Neural cell (in vitro differentiated cells): ENCODE data around the gene IL24. TPM values are rescaled to one million over a fixed set of nuclear protein-coding genes. Genes with fewer than 3 reads are reported as not detected.

Experiments
- H2AFZ ChIP-seq: fragments of 200-600, 300-800 bp; sonication (generic), shearing (Covaris generic); 2 replicates; pipeline ENCODE4 v1.6.0; 2014; ENCODE audit warnings: low read depth, mild to moderate bottlenecking, antibody characterized with exemption, low read length, moderate library complexity
- H3F3A ChIP-seq: fragments of 200-600 bp; shearing (Covaris generic); 2 replicates; pipeline ENCODE4 v1.6.1; 2016; ENCODE audit warnings: mild to moderate bottlenecking, moderate library complexity, mixed read lengths, antibody characterized with exemption, low read length; ENCODE audit not compliant: insufficient read depth, poor library complexity, severe bottlenecking
- H3K27ac ChIP-seq: fragments of 200-600, 300-800 bp; sonication (generic), shearing (Covaris generic); 2 replicates; pipeline ENCODE4 v1.5.1; 2014; ENCODE audit warnings: mild to moderate bottlenecking, low read length, moderate library complexity
- H3K27me3 ChIP-seq: fragments of 300-800, 200-600 bp; sonication (generic), shearing (Covaris generic); 2 replicates; pipeline ENCODE4 v1.6.0; 2014; ENCODE audit warnings: mild to moderate bottlenecking, low read depth, low read length, moderate library complexity; ENCODE audit not compliant: insufficient read depth
- H3K36me3 ChIP-seq: fragments of 300-800, 200-600 bp; sonication (generic), shearing (Covaris generic); 2 replicates; pipeline ENCODE4 v1.5.1; 2014; ENCODE audit warnings: mild to moderate bottlenecking, antibody characterized with exemption, low read length, moderate library complexity; ENCODE audit not compliant: insufficient read depth
- H3K4me2 ChIP-seq: fragments of 300-800, 200-600 bp; sonication (generic), shearing (Covaris generic); 2 replicates; pipeline ENCODE4 v1.6.0; 2014; ENCODE audit warnings: mild to moderate bottlenecking, low read length
- H3K4me3 ChIP-seq: fragments of 300-800, 200-600 bp; sonication (generic), shearing (Covaris generic); 2 replicates; pipeline ENCODE4 v1.5.1; 2014; ENCODE audit warnings: mild to moderate bottlenecking, low read length, moderate library complexity
- H3K79me2 ChIP-seq: fragments of 200-600 bp; shearing (Covaris generic); replicated peaks from 2 replicates; pipeline ENCODE4 v1.6.0; 2014; ENCODE audit warnings: mild to moderate bottlenecking, low read length, moderate library complexity; ENCODE audit not compliant: insufficient read depth
- H3K9ac ChIP-seq: fragments of 300-800, 200-600 bp; sonication (generic), shearing (Covaris generic); 2 replicates; pipeline ENCODE4 v1.6.1; 2016; ENCODE audit warnings: mild to moderate bottlenecking, low read length, mixed read lengths
- H3K9me2 ChIP-seq: fragments of 200-600 bp; shearing (Covaris generic); 2 replicates; pipeline ENCODE4 v1.6.1; 2016; ENCODE audit warnings: mild to moderate bottlenecking, low read length, mixed read lengths; ENCODE audit not compliant: insufficient read depth
- H3K9me3 ChIP-seq: fragments of 200-600, 300-800 bp; sonication (generic), shearing (Covaris generic); 2 replicates; pipeline ENCODE4 v1.6.1; 2016; ENCODE audit warnings: mild to moderate bottlenecking, mixed run types, low read length, moderate library complexity, mixed read lengths
- H4K20me1 ChIP-seq: fragments of 200-600 bp; shearing (Covaris generic); 2 replicates; pipeline ENCODE4 v1.6.1; 2016; ENCODE audit warnings: mild to moderate bottlenecking, mixed run types; ENCODE audit not compliant: insufficient read depth
- EP300 ChIP-seq: fragments of 450-650 bp; conservative IDR thresholded peaks from 2 replicates; pipeline ENCODE4 v1.6.1; 2014; ENCODE audit warnings: antibody characterized with exemption, mild to moderate bottlenecking, moderate library complexity; ENCODE audit not compliant: poor library complexity, severe bottlenecking
- EZH2 ChIP-seq: fragments of 200-600, 300-800 bp; shearing (Covaris generic), sonication (generic); IDR thresholded peaks from 2 replicates; pipeline ENCODE4 v1.6.1; 2014; ENCODE audit warnings: antibody characterized with exemption, low read length, borderline replicate concordance, mild to moderate bottlenecking; ENCODE audit not compliant: insufficient read depth, poor library complexity, severe bottlenecking
- MXI1 ChIP-seq: fragments of 450-650 bp; conservative IDR thresholded peaks from 2 replicates; pipeline ENCODE4 v1.6.1; 2014; ENCODE audit warnings: antibody characterized with exemption, mild to moderate bottlenecking; ENCODE audit not compliant: poor library complexity, severe bottlenecking
- POLR2AphosphoS5 ChIP-seq: IDR thresholded peaks from 2 replicates; pipeline ENCODE4 v1.6.1; 2012
- RAD21 ChIP-seq: fragments of 450-650 bp; conservative IDR thresholded peaks from 2 replicates; pipeline ENCODE4 v1.6.1; 2014; ENCODE audit warnings: antibody characterized with exemption, mild to moderate bottlenecking, moderate library complexity
- REST ChIP-seq: IDR thresholded peaks from 2 replicates; pipeline ENCODE4 v1.6.1; 2012; ENCODE audit warnings: borderline replicate concordance
- SMC3 ChIP-seq: fragments of 450-650 bp; conservative IDR thresholded peaks from 2 replicates; pipeline ENCODE4 v1.6.1; 2014; ENCODE audit warnings: antibody characterized with exemption, mild to moderate bottlenecking, moderate library complexity; ENCODE audit not compliant: poor library complexity
- TAF1 ChIP-seq: IDR thresholded peaks from 2 replicates; pipeline ENCODE4 v1.6.1; 2012; ENCODE audit warnings: low read depth
- polyA plus RNA-seq: library from polyadenylated mRNA; depleted of rRNA; stranded (reverse); fragments of >200 nt; gene quantifications from 2 replicates; pipeline ENCODE4 v1.2.3, GENCODE V29; 2014
- TF ChIP-seq, protein P1 (sequence below): fragments of 450-650 bp; IDR thresholded peaks from 2 replicates; pipeline ENCODE4 v1.5.1; 2014; ENCODE audit warnings: antibody characterized with exemption, mild to moderate bottlenecking, moderate library complexity; ENCODE audit not compliant: poor library complexity, severe bottlenecking

IL24 gene
- polyA plus RNA-seq, 1 donor from 2014 or later, result not detected

- H3K4me2 ChIP-seq, result no peak overlapping the region
- no peaks in the 10 kb centered on the region for H3K9me3 ChIP-seq
- H3F3A ChIP-seq, result no peaks in the 10 kb centered on the region
- H3K36me3 ChIP-seq, result no peaks in the 10 kb centered on the region
- TF ChIP-seq, protein P1, sequence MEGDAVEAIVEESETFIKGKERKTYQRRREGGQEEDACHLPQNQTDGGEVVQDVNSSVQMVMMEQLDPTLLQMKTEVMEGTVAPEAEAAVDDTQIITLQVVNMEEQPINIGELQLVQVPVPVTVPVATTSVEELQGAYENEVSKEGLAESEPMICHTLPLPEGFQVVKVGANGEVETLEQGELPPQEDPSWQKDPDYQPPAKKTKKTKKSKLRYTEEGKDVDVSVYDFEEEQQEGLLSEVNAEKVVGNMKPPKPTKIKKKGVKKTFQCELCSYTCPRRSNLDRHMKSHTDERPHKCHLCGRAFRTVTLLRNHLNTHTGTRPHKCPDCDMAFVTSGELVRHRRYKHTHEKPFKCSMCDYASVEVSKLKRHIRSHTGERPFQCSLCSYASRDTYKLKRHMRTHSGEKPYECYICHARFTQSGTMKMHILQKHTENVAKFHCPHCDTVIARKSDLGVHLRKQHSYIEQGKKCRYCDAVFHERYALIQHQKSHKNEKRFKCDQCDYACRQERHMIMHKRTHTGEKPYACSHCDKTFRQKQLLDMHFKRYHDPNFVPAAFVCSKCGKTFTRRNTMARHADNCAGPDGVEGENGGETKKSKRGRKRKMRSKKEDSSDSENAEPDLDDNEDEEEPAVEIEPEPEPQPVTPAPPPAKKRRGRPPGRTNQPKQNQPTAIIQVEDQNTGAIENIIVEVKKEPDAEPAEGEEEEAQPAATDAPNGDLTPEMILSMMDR, result no peak
- TF ChIP-seq MXI1 (no peak), POLR2AphosphoS5 (no peak), RAD21 (no peak), EP300 (no peak), TAF1 (no peak), SMC3 (no peak), EZH2 (no peak), REST (no peak)
- no peaks in the 10 kb centered on the region for H3K9me2 ChIP-seq
- no peak overlapping the region for H3K4me3 ChIP-seq
- no peaks in the 10 kb centered on the region for H3K27me3 ChIP-seq
- no peaks in the 10 kb centered on the region for H3K79me2 ChIP-seq
- no peak overlapping the region for H2AFZ ChIP-seq
- no peak overlapping the region for H3K9ac ChIP-seq
- H4K20me1 ChIP-seq, result no peaks in the 10 kb centered on the region
- H3K27ac ChIP-seq, result no peak overlapping the region
Measured at GRCh38 chr1:206883160-206883559, 14.1 kb upstream of the IL24 start.

DNA sequence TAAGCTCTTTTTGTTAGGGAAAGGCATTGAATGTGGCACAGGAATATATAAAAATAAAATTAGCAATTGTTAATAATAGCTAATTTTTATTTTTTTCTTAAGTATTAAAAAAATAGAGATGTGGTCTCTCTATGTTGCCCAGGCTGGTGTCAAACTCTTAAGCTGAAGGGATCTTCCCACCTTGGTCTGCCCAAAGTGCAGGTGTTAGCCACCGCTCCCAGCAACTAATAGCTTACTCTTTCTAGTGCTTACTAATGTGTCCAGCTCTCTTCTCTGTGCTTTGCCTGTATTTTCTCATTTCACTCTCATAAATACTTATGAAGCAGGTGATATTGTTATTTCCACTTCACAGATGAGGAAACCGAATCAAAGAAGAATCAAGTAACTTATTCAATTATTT, 13.4 kb upstream of the IL24 start:
- H3K4me2 ChIP-seq, result no peak overlapping the region
- no peak overlapping the region for H2AFZ ChIP-seq
- no peak for TF ChIP-seq SMC3
- no peak for TF ChIP-seq POLR2AphosphoS5
- TF ChIP-seq REST, result no peak
- TF ChIP-seq EP300, result no peak
- TF ChIP-seq MXI1, result no peak
- TF ChIP-seq, protein P1, result no peak
- no peak for TF ChIP-seq RAD21
- no peak for TF ChIP-seq TAF1
- TF ChIP-seq EZH2, result no peak
- H3K27ac ChIP-seq, result no peak overlapping the region
- H3K27me3 ChIP-seq, result no peaks in the 10 kb centered on the region
- H3K9me3 ChIP-seq, result no peaks in the 10 kb centered on the region
- no peak overlapping the region for H3K4me3 ChIP-seq
- H3K79me2 ChIP-seq, result no peaks in the 10 kb centered on the region
- no peaks in the 10 kb centered on the region for H3K36me3 ChIP-seq
- H3F3A ChIP-seq, result no peaks in the 10 kb centered on the region
- no peaks in the 10 kb centered on the region for H4K20me1 ChIP-seq
- no peaks in the 10 kb centered on the region for H3K9me2 ChIP-seq
- H3K9ac ChIP-seq, result no peak overlapping the region
